HG03280 (cell line): ENCODE measurements around the gene CARD19.

Source experiments
- ATAC-seq: cut with Tn5 transposase; IDR thresholded peaks from one replicate; pipeline ENCODE4 v1.9.1; 2021; ENCODE audit warnings: mild to moderate bottlenecking, moderate library complexity; ENCODE audit not compliant: unreplicated experiment

The CARD19 gene

DNA sequence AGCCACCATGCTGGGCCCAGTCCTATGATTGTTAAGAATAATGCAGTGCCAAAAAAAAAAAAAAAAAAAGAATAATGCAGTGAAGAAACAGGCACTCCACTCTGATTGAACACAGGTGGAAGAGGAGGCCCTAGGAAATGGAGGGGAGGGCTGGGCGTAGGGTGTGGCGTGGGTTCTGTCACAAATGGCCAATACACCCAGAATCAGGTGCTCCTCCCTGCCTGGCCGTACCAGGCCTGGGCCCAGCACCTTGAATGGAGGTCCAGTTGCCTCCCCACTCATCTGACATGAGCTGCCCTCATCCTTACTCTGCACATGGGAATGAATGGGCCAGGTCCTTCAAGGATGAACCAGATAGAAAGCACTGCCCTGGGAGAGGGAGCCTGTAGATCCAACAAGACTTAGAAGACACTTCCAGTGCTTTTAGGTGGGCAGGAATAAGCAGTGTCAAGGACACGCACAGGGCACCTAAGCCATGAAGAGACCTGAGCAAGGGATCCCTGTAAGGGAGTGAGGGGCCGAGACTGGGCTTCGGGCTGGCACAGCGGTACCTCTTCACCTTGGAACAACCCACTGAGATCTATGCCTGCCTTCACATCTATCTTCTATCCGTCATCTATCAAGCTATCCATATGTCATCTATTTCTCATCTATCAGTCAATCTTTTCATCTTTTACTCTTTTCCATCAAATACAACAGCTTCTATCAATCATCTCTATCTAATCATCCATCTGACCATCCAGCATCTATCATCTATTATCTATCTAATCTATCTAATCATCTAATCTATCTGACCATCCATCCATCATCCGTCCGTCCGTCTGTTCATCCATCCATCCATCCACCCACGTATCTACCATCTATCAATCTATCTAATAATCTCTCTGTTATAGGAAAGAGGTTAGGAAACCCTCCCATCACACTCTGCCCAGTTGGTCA, 22.2 kb downstream of the CARD19 start:
- ATAC-seq = no peak

DNA sequence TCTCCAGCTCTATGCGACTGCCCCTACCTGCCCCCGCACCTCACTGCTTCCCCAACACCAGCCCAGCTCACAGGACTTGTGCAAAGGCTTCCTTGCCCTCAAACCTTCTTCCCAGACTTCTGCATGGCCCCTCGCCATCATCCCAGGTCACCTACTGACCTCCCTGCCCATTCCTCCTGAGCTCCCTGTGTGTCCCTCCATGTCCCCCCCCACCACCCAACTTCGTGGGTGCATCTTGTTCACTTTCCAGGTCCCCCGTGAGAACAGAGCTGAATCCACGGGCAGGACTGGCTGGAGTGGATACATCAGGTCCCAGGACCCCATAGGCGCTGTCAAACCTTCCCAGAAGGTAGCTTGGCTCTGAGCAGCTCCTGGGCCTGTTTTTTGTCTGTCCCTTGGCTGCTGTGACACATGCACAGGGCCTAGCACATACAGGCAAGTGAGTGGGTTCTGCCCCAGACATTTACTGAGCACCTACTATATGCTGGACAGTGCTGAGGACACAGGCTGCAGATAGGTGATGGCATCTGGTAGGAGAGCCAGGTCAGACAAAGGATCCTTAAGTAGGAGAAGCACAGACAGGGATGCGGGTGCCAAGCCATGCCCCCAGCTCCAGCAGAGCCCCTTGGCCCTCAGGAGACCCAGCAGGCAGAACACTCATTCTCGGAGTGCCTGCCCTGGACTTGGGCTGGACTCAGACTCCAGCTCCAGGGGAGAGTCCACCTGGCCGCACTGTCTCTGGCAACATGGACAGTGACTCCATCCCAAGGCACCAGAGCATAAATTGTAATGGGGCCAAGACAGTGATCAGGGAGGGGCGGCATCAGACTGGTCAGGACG, 23.1 kb downstream of the CARD19 start:
- ATAC-seq = no peak

DNA sequence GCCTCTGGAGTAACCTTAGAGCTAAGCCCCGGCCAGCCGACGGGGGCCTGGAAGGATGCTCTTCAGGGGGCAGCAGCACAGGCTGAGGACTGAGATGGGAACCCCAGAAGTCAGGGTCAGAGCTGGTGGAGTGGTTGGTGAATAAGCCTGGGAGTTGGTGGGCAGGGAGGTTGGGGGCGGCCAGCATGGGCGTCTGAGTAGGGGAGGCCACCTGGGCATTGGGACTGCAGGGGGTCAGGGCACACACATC, 23.6 kb downstream of the CARD19 start:
- ATAC-seq = no peak

DNA sequence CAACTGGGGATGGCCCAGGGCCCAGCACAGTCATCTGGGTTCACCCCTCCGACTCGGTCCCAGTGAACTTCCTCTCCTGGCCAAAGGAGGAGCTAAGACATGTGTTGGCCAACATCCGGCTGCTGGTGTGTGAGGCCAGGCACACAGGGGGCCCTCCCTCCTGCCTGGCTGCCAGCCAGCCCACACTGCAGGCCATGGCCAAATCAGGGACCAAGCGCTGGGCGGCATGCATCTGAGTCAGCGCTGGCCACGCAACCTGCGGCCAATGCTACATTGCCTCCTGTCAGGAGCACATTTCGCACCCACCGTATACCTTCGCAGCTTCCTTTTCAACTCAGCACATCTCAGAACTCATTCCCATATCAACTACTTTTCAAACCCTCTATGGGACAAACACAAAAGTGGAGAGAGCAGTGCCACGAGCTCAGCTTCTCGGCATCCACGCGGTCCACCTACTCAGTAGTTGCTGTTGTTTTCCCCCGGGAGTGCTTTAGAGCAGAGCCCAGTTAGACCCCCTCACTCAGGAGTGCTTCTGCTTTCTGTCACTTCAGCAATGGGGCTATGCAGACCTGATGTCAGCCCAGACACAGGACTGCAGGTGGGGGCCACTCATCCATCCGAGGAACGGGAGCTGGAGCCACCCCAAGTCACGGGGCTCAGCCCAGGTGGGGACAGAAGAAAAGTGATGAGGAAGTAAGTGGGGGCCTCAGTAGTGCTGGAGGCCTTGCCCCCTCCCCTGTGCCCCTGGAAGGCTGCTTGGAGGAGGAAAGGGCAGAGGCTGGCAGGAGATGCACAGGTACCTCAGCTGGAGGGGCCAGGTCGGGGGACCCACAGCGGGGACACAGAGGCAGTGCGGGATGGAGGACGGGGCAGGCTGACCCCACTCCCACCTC, 24.2 kb downstream of the CARD19 start:
- ATAC-seq = peak; percentile 46

DNA sequence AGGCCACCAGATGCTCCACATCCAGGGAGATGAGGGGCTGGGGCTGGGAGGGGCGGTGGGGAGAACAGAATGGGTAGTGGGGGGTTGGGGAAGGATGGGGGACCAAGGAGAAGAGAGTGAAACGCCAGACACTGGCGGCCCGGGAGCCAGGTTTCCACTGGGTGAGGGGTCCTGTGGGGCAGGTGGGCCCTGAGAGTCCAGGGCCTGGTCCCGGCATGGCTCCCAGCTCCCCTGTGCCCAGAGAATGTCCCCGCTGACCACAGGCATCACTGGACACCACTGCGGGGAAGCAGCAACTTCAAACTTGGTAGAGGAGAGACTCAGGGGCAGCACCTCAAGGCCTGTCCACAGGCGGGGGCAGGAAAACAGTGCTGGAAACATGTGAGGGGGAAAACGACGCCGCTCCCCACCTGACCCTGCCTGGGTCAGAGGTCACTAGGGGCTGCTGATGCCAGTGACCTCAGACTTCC, 24.9 kb downstream of the CARD19 start:
- ATAC-seq = no peak

DNA sequence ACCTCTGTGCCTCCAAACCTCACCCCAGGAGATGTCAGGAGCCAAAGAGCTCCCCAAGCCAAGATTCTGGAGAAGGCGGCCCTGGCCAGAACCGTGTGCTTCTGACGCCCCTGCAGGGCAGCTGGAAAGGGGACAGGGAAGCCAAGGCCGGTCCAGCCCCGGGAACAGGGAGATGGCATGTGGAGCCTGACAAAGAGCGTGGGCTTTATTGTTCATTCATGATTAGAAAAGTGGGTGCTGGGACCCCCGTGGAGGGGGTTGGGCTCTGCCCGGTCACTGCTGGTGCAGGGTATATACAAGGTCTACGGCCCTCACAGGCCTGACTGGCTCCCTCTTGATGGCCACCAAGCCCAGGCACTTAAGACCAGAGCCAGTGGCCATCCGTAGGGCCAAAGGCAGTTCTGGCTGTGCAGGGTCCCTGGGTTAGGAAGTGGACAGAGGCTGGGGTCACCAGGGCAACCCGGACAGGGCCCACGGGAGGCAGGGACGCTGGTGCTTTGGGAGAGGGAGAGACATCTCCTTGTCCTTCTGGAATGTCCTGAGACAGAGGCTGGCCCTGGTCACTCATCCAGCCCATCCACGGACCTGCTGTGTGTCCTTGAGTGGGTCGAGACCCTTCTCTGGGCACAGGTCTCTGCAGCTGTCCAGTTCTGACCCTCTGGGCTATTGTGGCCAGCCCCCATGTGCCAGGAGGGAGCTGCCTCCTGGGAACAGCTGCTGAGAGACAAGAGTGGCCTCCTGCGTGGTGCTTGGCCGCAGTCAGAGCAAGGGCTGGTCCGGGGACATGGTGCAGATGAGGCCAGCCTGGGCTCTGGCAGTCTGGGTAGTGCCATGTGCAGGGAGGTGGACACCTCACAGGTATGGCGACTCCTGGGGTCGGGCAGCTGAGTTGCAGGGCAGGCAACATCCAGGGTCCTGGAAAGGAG, 25.6 kb downstream of the CARD19 start:
- ATAC-seq = no peak

DNA sequence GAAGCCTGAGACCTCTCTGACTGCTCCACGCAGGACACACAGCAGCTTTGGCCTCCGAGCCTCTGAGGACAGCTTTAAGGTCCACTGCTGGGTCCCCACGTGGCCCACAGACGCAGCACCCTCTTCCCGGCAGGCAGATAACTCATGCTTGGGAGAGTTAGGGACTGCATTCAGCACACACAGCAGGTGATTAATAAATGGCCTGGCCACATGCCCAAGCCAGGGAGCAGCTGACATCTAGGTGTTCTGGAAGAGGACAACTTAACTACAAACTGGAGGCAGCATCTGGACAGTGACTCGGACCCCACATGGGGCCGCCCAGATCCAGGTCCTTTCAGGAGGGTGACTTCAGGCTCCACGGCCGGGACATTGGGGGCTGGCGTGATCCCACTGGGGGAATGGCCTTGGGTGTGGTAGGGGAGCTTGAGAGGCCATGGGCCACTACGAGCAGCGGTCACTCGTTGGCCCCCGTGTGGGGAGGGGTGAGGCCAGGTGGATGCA, 26.8 kb downstream of the CARD19 start:
- no peak for ATAC-seq

DNA sequence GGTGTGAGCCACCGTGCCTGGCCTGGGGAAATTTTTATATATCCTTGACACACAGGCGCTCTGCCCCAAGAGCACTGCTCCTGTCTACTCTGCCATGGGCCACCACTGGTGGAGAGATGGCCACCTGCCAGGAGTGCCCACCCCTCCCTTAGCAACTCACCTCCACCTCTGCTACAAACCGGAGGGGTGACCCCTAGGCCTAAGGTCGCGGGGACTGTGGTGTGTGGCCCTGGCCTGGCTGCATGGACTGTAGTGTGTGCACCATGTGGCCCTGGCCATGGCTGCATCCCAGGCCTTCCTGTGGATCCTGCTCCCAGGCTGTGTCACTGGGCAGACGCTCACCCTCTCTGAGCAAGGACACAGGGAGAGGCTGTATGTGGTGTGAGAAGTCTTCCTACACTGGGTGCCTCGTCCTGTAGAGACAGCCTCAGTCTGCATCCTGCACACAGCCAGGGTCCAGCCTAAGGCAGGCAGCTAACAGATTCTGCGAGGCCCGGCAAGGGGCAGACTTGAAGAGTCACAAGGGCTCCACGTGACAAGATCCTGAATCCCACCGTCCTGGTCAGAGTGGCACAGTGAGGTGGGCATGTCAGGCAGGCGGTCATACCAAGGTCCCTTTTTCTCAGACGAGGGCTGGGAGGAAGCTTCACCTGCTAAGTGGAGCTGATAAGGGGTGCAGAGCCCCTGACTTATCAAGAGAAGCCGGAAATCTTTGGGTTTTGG, 27.7 kb downstream of the CARD19 start:
- no peak for ATAC-seq

DNA sequence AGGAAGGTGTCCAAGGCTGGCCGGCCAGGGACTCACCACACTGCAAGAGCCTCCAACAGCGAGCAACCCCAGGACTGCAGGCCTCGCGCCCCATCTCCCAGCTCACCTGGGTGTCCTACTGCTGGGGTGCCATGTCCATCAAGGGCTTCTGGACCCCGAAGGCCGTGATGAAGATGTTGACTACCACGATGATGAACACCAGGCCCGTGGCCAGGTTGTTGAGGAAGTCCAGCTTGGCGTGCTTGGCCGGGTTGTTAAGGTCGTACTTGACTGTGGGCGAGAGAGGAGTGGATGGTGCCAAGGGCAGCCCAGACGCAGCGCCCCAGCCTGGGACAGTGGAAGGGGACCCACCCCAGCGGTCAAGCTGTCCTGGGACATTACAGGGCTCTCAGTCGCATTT, 28.8 kb downstream of the CARD19 start:
- no peak for ATAC-seq

DNA sequence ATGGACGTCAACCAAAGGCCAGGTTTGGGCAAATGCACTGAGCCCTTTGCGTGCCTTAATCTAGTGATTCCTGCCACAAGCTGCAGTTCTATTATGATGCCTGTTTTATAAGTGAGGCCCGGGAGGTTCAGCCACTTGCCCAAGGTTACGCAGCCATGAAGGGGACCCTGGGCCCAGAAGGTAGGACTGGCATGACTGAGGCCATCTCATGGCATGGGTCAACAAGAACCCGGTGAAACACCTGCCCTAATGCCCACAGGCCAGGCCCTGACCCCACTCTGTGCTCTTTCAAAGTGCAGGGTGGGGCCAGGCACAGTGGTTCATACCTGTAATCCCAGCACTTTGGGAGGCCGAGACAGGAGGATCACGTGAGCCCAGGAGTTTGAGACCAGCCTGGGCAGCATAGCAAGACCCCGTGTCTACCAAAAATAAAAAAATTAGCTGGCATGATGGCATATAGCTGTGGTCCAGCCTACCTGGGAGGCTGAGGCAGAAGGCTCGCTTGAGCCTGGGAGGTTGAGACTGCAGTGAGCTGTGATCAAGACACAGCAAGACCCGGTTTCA, 29.4 kb downstream of the CARD19 start:
- no peak for ATAC-seq

DNA sequence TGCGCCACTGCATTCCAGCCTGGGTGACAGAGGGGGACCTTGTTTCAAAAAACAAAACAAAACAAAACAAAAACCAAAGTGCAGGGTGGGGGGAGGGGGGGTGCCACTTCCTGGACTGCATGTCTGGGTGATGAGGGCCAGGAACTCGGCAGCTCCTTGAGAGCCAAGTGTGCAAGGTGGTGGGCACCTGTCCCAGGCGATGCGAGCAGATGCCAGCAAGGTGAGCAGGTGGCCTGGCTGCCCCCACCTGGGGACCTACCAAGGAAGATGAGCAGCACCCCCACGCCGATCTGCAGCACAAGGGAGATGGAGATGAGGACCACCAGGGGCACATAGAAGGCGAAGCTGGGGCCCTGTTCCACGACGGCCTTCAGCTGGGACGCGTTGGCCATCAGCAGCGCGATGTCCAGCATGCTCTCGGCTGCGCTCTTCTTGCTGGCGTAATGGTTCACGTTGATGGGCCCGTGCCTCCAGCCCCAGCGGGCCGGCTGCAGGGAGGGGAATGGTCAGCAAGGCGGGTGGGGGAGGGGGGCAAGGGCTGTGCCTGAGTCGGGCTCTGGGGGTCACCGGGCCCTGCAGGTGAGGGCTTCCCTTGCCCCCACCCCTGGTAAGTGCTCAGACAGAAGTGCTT, 30.2 kb downstream of the CARD19 start:
- no peak for ATAC-seq

DNA sequence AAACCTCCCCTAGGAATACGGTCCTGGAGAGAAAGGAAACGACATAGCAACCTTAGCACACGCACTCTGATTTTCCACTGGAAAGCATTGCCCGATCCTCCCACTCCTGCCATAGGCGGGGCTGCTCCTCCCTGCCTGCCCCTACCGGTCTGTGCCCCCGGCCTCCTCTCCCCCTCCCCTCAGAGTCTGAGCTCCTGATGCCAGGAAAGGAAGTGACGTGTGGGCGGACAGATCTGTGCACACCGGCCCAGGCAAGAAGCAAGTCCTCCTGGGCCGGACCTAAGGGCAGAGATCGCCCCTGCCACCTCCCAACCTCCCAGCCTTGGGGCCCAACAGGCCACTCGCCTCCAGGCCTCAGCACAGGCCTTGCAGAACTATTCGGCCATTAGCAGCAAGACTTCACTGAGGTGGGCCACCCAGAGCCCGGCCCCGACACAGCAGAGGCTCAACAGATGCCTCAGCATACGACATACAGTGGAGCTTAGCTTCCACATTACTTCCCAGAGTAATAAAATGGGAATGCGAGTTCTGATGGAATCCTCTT, 30.9 kb downstream of the CARD19 start:
- ATAC-seq = no peak

DNA sequence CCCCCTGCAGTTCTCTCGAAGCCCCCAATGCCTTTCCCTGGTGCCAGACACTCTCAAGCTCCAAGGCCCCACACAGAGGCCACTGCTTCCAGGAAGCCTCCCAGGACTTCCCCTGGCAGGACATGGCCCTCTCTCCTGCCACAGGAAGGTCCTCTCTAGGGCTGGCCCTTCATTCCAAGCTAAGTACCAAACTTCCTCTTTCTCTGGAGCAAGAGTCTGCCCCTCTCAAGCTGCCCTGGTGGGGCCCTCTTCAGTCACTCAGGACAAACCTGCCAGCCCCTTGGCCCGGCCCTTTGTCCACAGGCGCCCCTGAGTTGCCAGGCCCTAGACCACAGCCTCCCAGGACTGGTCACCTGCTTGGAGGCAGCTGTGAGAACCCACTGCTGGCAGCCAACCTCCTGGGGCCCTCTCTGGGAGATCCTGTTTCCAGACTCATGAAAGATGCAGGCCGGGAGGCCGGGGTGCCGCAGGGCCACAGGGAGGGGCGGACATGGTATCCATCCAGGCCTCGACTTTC, 31.4 kb downstream of the CARD19 start:
- ATAC-seq = no peak

DNA sequence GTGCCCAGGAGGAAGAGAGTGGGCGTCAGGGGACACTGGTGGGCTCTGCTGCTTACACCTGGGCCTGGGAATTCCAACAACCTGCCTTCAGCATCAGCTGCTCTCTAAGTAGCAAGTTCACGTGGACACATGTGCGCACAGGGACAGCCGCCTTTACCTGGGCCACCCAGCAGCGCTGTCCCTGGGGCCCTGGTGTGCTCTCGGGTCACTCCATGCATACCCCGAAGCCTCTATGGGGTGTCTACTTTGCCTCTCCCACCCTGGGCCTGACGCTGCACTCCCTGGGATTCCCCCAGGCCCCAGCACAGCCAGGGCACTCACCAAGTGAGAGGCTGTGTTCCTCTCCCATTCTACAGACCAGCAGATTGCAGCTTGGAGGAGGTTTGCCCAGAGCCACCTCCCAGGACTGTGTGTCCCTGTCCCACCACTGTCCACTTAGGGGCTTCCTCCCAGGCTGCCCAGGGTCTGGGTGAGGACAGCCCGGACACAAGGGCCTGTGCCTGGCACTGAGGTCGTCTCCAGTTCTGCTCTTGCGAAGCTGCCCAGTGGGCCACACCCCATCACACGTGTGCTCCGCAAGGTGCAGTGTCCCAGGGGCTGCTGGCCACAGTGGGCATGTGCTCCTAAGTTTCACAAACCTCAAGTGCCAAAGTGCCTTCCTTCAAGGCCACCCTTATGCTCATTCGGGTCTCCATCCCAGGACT, 32.1 kb downstream of the CARD19 start:
- no peak for ATAC-seq

DNA sequence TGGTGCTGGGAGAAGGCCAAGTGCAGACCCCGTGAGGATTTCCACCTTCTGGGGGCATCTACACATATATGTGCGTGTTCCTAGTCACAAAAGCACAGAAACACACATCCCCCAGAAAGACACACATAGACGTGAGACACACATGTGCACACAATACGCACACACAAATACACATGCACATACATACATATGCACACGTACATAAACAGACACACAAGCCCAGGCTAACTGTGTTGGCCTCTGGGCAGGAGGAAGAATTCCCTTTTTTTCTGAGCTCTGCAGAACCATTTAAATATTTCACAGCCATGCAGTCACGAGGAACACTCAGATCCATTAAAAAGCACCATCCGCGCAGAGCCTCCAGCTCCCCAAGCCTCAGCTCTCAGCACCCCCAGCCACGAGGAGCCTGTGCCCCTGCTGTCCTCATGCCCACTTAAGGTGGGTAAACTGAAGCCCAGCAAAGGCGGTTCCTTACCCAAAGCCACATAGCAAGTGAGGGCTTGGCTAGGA, 32.8 kb downstream of the CARD19 start:
- ATAC-seq = no peak

DNA sequence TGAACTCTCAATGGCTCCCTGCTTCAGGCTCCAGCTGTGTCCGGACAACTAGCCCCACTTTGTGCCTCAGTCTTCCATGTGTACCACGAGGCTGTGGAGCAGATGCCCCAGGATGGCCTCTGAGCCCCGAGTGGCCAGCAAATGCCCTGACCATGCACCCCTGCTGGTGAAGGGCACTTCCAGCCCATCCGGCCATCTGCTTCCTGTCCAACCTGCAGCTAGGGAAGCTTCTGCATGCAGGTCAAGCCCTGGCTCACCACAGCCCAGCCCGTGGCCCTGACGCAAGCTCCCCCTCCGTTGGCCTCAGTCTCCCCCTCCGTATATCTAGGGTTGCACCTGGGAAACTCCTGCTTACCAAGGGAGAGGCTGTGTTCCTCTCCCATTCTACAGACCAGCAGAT, 33.3 kb downstream of the CARD19 start:
- no peak for ATAC-seq
